ENCODE measurements around the gene TCF7L1.
"Not testable (repeated sequence)": the region's sequence is repeated elsewhere in the genome, so short reads cannot be mapped to it uniquely, and the experiment has no call there.

The TCF7L1 gene

GRCh38 chr2:85133751-85134254, 611 bp downstream of the TCF7L1 start:
- no peak for DNase-seq

GRCh38 chr2:85134255-85134895, 1.2 kb downstream of the TCF7L1 start:
- DNase-seq = no peak

- DNase-seq = no peak
Measured at GRCh38 chr2:85134896-85135659, 1.9 kb downstream of the TCF7L1 start.

- no peak for DNase-seq
Measured at GRCh38 chr2:85135660-85135914, 2.4 kb downstream of the TCF7L1 start.

GRCh38 chr2:85137156-85137555, 4.0 kb downstream of the TCF7L1 start:
- no peak for DNase-seq

- no peak for DNase-seq
Measured at GRCh38 chr2:85143463-85144082, 10.4 kb downstream of the TCF7L1 start.

GRCh38 chr2:85145116-85145820, 12.1 kb downstream of the TCF7L1 start:
- DNase-seq = no peak

- DNase-seq = no peak
Measured at GRCh38 chr2:85148190-85148589, 15.0 kb downstream of the TCF7L1 start.

GRCh38 chr2:85151026-85151425, 17.8 kb downstream of the TCF7L1 start:
- no peak for DNase-seq

- no peak for DNase-seq
Measured at GRCh38 chr2:85152895-85153294, 19.7 kb downstream of the TCF7L1 start.

GRCh38 chr2:85154048-85154753, 21.0 kb downstream of the TCF7L1 start:
- no peak for DNase-seq

- DNase-seq = not testable (repeated sequence)
Measured at GRCh38 chr2:85155082-85155481, 21.9 kb downstream of the TCF7L1 start.

- no peak for DNase-seq
Measured at GRCh38 chr2:85156153-85156552, 23.0 kb downstream of the TCF7L1 start.

- no peak for DNase-seq
Measured at GRCh38 chr2:85156619-85157018, 23.4 kb downstream of the TCF7L1 start.

- DNase-seq = no peak
Measured at GRCh38 chr2:85157345-85157744, 24.2 kb downstream of the TCF7L1 start.

- no peak for DNase-seq
Measured at GRCh38 chr2:85158559-85159273, 25.5 kb downstream of the TCF7L1 start.

- no peak for DNase-seq
Measured at GRCh38 chr2:85159589-85159988, 26.4 kb downstream of the TCF7L1 start.

- DNase-seq = no peak
Measured at GRCh38 chr2:85160966-85161960, 28.1 kb downstream of the TCF7L1 start.

GRCh38 chr2:85162746-85163301, 29.6 kb downstream of the TCF7L1 start:
- no peak for DNase-seq

- no peak for DNase-seq
Measured at GRCh38 chr2:85163675-85164074, 30.5 kb downstream of the TCF7L1 start.

- DNase-seq = no peak
Measured at GRCh38 chr2:85164145-85164569, 31.0 kb downstream of the TCF7L1 start.

Measured in SIG-M5 (cell line).